Measurements from ENCODE around the gene TGFBR2. TPM values are rescaled to one million over a fixed set of nuclear protein-coding genes. Genes with fewer than 3 reads are reported as not detected.

TGFBR2 gene
- total RNA-seq, 1 experiment from 2014 or later: 16.1 TPM

- CTCF ChIA-PET: no interaction called here
- DNase-seq (ENCODE audit: low spot score): no peak
- H3K4me1 ChIP-seq (ENCODE audit: insufficient read depth, low read length, poor library complexity, severe bottlenecking): peaks cover 60% of the 10 kb centered on the region
- POLR2A ChIA-PET (ENCODE audit: low non-redundant PET): no interaction called here
- intact Hi-C loops (cut with micrococcal nuclease; ENCODE audit: unreplicated experiment): no loop called here
- no peak overlapping the region for H3K27ac ChIP-seq (ENCODE audit: low read depth, low read length, poor library complexity, severe bottlenecking)
- H3K9me3 ChIP-seq (ENCODE audit: low read depth, low read length, poor library complexity, severe bottlenecking): no peaks in the 10 kb centered on the region
- H3K4me3 ChIP-seq (ENCODE audit: low read depth, low read length, poor library complexity, severe bottlenecking): no peak overlapping the region
- TF ChIP-seq CTCF (conservative IDR thresholded peaks at IDR 0.05; ENCODE audit: low read depth, low read length) (no peak), EZH2 (IDR thresholded peaks at IDR 0.05; ENCODE audit: borderline replicate concordance, low read depth, low read length, poor library complexity, severe bottlenecking) (no peak)
- no peaks in the 10 kb centered on the region for H3K27me3 ChIP-seq (replicated peaks; ENCODE audit: insufficient read depth, low read depth, low read length, poor library complexity)
- no peaks in the 10 kb centered on the region for H3K36me3 ChIP-seq (ENCODE audit: insufficient read depth, low read length, poor library complexity, severe bottlenecking)
- no TSS peak for BruUV-seq (replicated peaks)
Measured at GRCh38 chr3:30625541-30626438, 19.4 kb downstream of the TGFBR2 start.

- Histone ChIP-seq H3K27ac (ENCODE audit: low read depth, low read length, poor library complexity, severe bottlenecking) (no peak overlapping the region), H3K9me3 (ENCODE audit: low read depth, low read length, poor library complexity, severe bottlenecking) (no peaks in the 10 kb centered on the region), H3K27me3 (replicated peaks; ENCODE audit: insufficient read depth, low read depth, low read length, poor library complexity) (no peaks in the 10 kb centered on the region), H3K36me3 (ENCODE audit: insufficient read depth, low read length, poor library complexity, severe bottlenecking) (no peaks in the 10 kb centered on the region), H3K4me1 (ENCODE audit: insufficient read depth, low read length, poor library complexity, severe bottlenecking) (peaks cover 67% of the 10 kb centered on the region), H3K4me3 (ENCODE audit: low read depth, low read length, poor library complexity, severe bottlenecking) (no peak overlapping the region)
- BruUV-seq (replicated peaks): no TSS peak
- no peak for DNase-seq (ENCODE audit: low spot score)
- CTCF ChIA-PET: no interaction called here
- TF ChIP-seq CTCF (conservative IDR thresholded peaks at IDR 0.05; ENCODE audit: low read depth, low read length): no peak
- TF ChIP-seq EZH2 (IDR thresholded peaks at IDR 0.05; ENCODE audit: borderline replicate concordance, low read depth, low read length, poor library complexity, severe bottlenecking): no peak
- intact Hi-C loops (cut with micrococcal nuclease; ENCODE audit: unreplicated experiment): no loop called here
- POLR2A ChIA-PET (ENCODE audit: low non-redundant PET): no interaction called here
Measured at GRCh38 chr3:30626443-30627180, 20.2 kb downstream of the TGFBR2 start.

- H3K9me3 ChIP-seq (ENCODE audit: low read depth, low read length, poor library complexity, severe bottlenecking): no peaks in the 10 kb centered on the region
- BruUV-seq (replicated peaks): no TSS peak
- H3K4me1 ChIP-seq (ENCODE audit: insufficient read depth, low read length, poor library complexity, severe bottlenecking): peaks cover 80% of the 10 kb centered on the region
- no peak overlapping the region for H3K4me3 ChIP-seq (ENCODE audit: low read depth, low read length, poor library complexity, severe bottlenecking)
- intact Hi-C loops (cut with micrococcal nuclease; ENCODE audit: unreplicated experiment): no loop called here
- H3K27me3 ChIP-seq (replicated peaks; ENCODE audit: insufficient read depth, low read depth, low read length, poor library complexity): no peaks in the 10 kb centered on the region
- no peaks in the 10 kb centered on the region for H3K36me3 ChIP-seq (ENCODE audit: insufficient read depth, low read length, poor library complexity, severe bottlenecking)
- peak overlapping the region; percentile 44 for H3K27ac ChIP-seq (ENCODE audit: low read depth, low read length, poor library complexity, severe bottlenecking)
- POLR2A ChIA-PET (ENCODE audit: low non-redundant PET): no interaction called here
- TF ChIP-seq EZH2 (IDR thresholded peaks at IDR 0.05; ENCODE audit: borderline replicate concordance, low read depth, low read length, poor library complexity, severe bottlenecking): no peak
- TF ChIP-seq CTCF (conservative IDR thresholded peaks at IDR 0.05; ENCODE audit: low read depth, low read length): no peak
- no peak for DNase-seq (ENCODE audit: low spot score)
- CTCF ChIA-PET: interaction anchor here (0.9 kb wide), 1 partner anchor 69 kb away, joined by 5 read pairs; no protein-coding TSS in a partner anchor
Measured at GRCh38 chr3:30628205-30628900, 22.0 kb downstream of the TGFBR2 start.
